Measurements from ENCODE around the gene RAI1.
A peak's percentile ranks its signal among the peaks of the same experiment; 100 is the strongest.

The RAI1 gene

DNA sequence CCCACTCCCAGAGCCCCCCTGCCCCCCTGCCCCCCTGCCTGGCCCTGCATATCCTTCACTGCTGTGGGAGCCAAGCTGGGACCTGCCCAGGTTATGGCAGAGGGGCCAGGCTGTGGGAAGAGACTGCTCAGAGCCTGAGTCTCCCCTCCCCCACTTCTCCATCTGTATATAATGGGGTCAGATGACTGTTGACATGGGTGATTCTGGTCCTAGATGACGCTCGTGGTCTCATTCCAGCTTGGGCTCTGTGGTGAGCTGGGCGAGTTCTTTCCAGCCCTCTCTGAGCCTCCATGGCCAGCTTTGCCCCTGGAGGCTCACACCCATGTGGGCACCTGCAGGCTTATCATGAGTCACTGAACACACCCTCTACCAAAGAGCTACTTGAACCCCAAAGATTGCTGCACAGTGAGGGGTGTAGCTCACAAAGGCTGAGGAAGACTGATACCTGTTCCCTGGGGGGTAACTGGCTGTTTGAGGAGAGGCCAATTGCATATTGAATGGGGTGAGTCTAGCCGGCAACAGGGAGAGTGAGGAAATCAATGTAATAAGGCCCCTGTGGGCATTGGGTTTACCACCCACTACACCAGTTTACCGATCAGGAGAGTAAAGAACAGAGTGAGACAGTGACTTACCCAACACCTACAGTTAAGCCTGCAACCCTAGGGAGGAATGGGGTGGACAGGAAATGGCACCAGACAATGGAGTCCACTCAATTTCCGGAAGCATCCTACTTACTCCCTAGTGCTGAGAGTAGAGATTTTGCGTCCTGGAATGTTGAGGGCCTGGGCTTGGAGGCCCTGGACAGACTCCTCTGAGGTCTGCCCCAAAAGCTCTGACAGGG, 159.7 kb downstream of the RAI1 start:
- peak overlapping the region; percentile 29 for H3K4me3 ChIP-seq (ENCODE audit: extremely low read depth, insufficient read depth, low read length, poor library complexity, severe bottlenecking)
- 66 to 76% methylated on average over 3 to 5 of the region's 7 CpGs for WGBS, 2 experiments (ENCODE audit: insufficient coverage in 2 of 2)
- peak overlapping the region; percentile 92 for H3K27ac ChIP-seq (ENCODE audit: low read depth, low read length, severe bottlenecking)

GRCh38 chr17:17841601-17842025, 160.4 kb downstream of the RAI1 start:
- Histone ChIP-seq H3K4me1 (ENCODE audit: control insufficient read depth, insufficient read depth, low read length, poor library complexity, severe bottlenecking) (peaks cover 33% of the 10 kb centered on the region), H3K4me3 (ENCODE audit: extremely low read depth, insufficient read depth, low read length, poor library complexity, severe bottlenecking) (no peak overlapping the region), H3K9me3 (ENCODE audit: control insufficient read depth, low read length) (no peaks in the 10 kb centered on the region), H3K27ac (ENCODE audit: low read depth, low read length, severe bottlenecking) (peak overlapping the region; percentile 92), H3K36me3 (ENCODE audit: control insufficient read depth, insufficient read depth, low read length) (no peaks in the 10 kb centered on the region)
- WGBS, 2 experiments (ENCODE audit: insufficient coverage in 2 of 2), result 83 to 88% methylated on average over 1 of the region's 1 CpG

More for the DNA sequence above, 159.7 kb downstream of the RAI1 start:
- peaks cover 33% of the 10 kb centered on the region for H3K4me1 ChIP-seq (ENCODE audit: control insufficient read depth, insufficient read depth, low read length, poor library complexity, severe bottlenecking)
- no peaks in the 10 kb centered on the region for H3K9me3 ChIP-seq (ENCODE audit: control insufficient read depth, low read length)
- H3K36me3 ChIP-seq (ENCODE audit: control insufficient read depth, insufficient read depth, low read length), result no peaks in the 10 kb centered on the region

GRCh38 chr17:17842111-17842876, 161.0 kb downstream of the RAI1 start:
- H3K9me3 ChIP-seq (ENCODE audit: control insufficient read depth, low read length), result no peaks in the 10 kb centered on the region
- no peaks in the 10 kb centered on the region for H3K36me3 ChIP-seq (ENCODE audit: control insufficient read depth, insufficient read depth, low read length)
- peak overlapping the region; percentile 92 for H3K27ac ChIP-seq (ENCODE audit: low read depth, low read length, severe bottlenecking)
- peaks cover 29% of the 10 kb centered on the region for H3K4me1 ChIP-seq (ENCODE audit: control insufficient read depth, insufficient read depth, low read length, poor library complexity, severe bottlenecking)
- 81 to 88% methylated on average over 6 to 9 of the region's 9 CpGs for WGBS, 2 experiments (ENCODE audit: insufficient coverage in 2 of 2)
- no peak overlapping the region for H3K4me3 ChIP-seq (ENCODE audit: extremely low read depth, insufficient read depth, low read length, poor library complexity, severe bottlenecking)

DNA sequence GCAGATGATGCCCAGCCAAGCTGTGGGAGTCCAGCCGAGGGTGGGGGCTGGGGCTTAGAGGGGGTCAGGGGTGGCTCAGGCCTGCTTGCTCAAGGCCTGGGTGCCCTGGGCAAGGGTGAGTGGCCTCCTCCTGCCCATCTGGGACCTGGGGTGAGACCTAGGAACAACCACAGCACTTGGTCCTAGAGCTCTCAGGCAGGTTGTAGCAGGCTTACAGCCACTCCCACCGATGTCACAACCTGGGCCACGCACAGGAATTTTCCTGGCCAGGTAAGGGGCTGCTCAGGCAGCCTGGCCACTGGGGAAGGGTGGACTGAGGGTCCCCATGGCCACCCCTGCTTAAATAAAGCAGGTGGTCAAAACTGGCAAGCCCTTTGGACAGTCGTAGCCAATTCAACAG, 161.8 kb downstream of the RAI1 start:
- 92 to 100% methylated on average over 2 to 3 of the region's 4 CpGs for WGBS, 2 experiments (ENCODE audit: insufficient coverage in 2 of 2)
- Histone ChIP-seq H3K36me3 (ENCODE audit: control insufficient read depth, insufficient read depth, low read length) (no peaks in the 10 kb centered on the region), H3K27ac (ENCODE audit: low read depth, low read length, severe bottlenecking) (no peak overlapping the region), H3K4me3 (ENCODE audit: extremely low read depth, insufficient read depth, low read length, poor library complexity, severe bottlenecking) (no peak overlapping the region), H3K9me3 (ENCODE audit: control insufficient read depth, low read length) (no peaks in the 10 kb centered on the region), H3K4me1 (ENCODE audit: control insufficient read depth, insufficient read depth, low read length, poor library complexity, severe bottlenecking) (peaks cover 24% of the 10 kb centered on the region)

DNA sequence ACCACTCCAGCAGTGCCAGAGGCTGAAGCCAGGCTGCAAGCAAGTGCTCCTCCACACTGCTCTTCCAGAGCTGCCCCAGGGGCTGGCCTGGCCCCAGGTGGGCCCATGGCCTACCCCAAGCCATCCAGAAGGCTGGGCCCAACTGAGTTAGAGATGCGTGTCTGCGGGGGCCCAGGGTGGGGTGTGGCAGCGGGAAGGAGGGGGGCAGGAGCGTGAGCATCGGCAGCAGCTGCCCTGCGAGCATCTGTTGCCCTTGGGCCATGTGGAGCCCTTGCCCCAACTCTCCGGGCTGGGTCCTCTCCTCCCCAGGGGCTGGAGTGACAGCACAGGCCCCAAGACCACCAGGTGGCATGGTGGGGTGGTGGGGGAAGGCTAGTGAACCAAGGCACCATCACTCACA, 162.8 kb downstream of the RAI1 start:
- Histone ChIP-seq H3K36me3 (ENCODE audit: control insufficient read depth, insufficient read depth, low read length) (no peaks in the 10 kb centered on the region), H3K4me3 (ENCODE audit: extremely low read depth, insufficient read depth, low read length, poor library complexity, severe bottlenecking) (no peak overlapping the region), H3K9me3 (ENCODE audit: control insufficient read depth, low read length) (no peaks in the 10 kb centered on the region), H3K27ac (ENCODE audit: low read depth, low read length, severe bottlenecking) (no peak overlapping the region), H3K4me1 (ENCODE audit: control insufficient read depth, insufficient read depth, low read length, poor library complexity, severe bottlenecking) (peaks cover 21% of the 10 kb centered on the region)
- 86 to 88% methylated on average over 1 to 6 of the region's 7 CpGs for WGBS, 2 experiments (ENCODE audit: insufficient coverage in 2 of 2)

GRCh38 chr17:17844500-17844899, 163.2 kb downstream of the RAI1 start:
- Histone ChIP-seq H3K4me1 (ENCODE audit: control insufficient read depth, insufficient read depth, low read length, poor library complexity, severe bottlenecking) (peaks cover 21% of the 10 kb centered on the region), H3K9me3 (ENCODE audit: control insufficient read depth, low read length) (no peaks in the 10 kb centered on the region), H3K4me3 (ENCODE audit: extremely low read depth, insufficient read depth, low read length, poor library complexity, severe bottlenecking) (no peak overlapping the region), H3K27ac (ENCODE audit: low read depth, low read length, severe bottlenecking) (no peak overlapping the region), H3K36me3 (ENCODE audit: control insufficient read depth, insufficient read depth, low read length) (no peaks in the 10 kb centered on the region)
- 86 to 96% methylated on average over 3 of the region's 6 CpGs for WGBS, 2 experiments (ENCODE audit: insufficient coverage in 2 of 2)

DNA sequence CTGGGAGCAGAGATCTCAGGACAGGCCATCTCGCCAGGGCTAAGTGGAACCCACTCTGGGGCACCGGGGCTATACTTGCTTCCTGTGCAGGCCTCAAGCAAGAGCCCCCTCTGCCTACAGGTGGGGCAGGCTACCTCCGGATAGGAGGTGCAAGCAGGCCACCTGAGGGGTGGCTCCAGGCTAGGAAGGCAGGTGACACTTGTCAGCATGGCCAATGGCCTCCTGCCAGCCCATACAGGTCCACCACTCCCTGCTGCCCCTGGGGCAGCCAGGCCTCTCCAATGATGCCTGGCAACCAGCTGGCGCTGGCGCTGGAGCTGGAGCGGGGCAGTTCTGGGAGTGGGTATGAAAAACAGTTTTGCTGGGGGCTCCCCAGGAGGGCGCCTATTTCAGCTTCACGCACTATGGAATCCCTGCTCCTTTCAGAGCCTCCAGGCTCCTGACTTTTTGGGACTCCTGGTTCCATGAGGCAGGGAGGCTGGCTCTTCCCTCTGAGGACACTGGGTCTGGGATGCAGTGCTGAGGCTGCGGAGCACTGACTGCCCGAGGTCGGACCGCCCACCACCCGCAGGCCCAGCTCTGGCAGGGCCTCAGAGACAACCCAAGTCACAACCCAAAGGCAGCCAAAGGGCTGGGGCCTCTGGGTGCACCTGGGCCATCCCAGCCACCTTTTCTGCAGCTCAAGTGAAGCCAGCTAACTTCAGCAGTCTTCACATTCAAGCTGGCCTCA, 164.0 kb downstream of the RAI1 start:
- Histone ChIP-seq H3K4me3 (ENCODE audit: extremely low read depth, insufficient read depth, low read length, poor library complexity, severe bottlenecking) (no peak overlapping the region), H3K27ac (ENCODE audit: low read depth, low read length, severe bottlenecking) (no peak overlapping the region)
- 92 to 93% methylated on average over 8 to 12 of the region's 13 CpGs for WGBS, 2 experiments (ENCODE audit: insufficient coverage in 2 of 2)

DNA sequence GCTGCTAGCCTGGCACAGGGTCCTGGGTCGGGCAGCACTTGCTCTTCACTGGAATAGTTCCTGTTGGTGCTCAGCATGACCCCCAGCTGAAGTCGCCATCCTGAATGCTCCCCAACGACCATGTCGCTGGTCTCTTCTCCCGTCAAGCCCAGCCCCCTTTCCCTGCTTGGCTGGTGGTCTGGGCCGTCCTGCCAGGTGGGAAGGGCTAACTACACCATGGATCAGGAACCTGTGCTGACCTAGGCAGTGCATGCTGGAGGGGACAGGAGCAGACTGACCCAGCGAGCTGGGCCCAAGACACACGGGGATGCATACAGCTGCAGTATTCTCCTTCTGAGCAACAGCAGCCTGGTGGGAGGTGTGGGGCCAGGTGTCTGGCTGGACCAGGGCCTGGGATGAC, 164.7 kb downstream of the RAI1 start:
- Histone ChIP-seq H3K4me3 (ENCODE audit: extremely low read depth, insufficient read depth, low read length, poor library complexity, severe bottlenecking) (no peak overlapping the region), H3K9me3 (ENCODE audit: control insufficient read depth, low read length) (no peaks in the 10 kb centered on the region), H3K36me3 (ENCODE audit: control insufficient read depth, insufficient read depth, low read length) (no peaks in the 10 kb centered on the region), H3K27ac (ENCODE audit: low read depth, low read length, severe bottlenecking) (no peak overlapping the region), H3K4me1 (ENCODE audit: control insufficient read depth, insufficient read depth, low read length, poor library complexity, severe bottlenecking) (peaks cover 22% of the 10 kb centered on the region)
- 73 to 89% methylated on average over 7 of the region's 8 CpGs for WGBS, 2 experiments (ENCODE audit: insufficient coverage in 2 of 2)

More for the DNA sequence above, 164.0 kb downstream of the RAI1 start:
- Histone ChIP-seq H3K9me3 (ENCODE audit: control insufficient read depth, low read length) (no peaks in the 10 kb centered on the region), H3K4me1 (ENCODE audit: control insufficient read depth, insufficient read depth, low read length, poor library complexity, severe bottlenecking) (peaks cover 23% of the 10 kb centered on the region), H3K36me3 (ENCODE audit: control insufficient read depth, insufficient read depth, low read length) (no peaks in the 10 kb centered on the region)

GRCh38 chr17:17846645-17847044, 165.4 kb downstream of the RAI1 start:
- no peaks in the 10 kb centered on the region for H3K9me3 ChIP-seq (ENCODE audit: control insufficient read depth, low read length)
- no peak overlapping the region for H3K27ac ChIP-seq (ENCODE audit: low read depth, low read length, severe bottlenecking)
- H3K4me1 ChIP-seq (ENCODE audit: control insufficient read depth, insufficient read depth, low read length, poor library complexity, severe bottlenecking), result peaks cover 16% of the 10 kb centered on the region
- no peaks in the 10 kb centered on the region for H3K36me3 ChIP-seq (ENCODE audit: control insufficient read depth, insufficient read depth, low read length)
- WGBS, 2 experiments (ENCODE audit: insufficient coverage in 2 of 2), result 96 to 97% methylated on average over 4 to 6 of the region's 8 CpGs
- no peak overlapping the region for H3K4me3 ChIP-seq (ENCODE audit: extremely low read depth, insufficient read depth, low read length, poor library complexity, severe bottlenecking)

DNA sequence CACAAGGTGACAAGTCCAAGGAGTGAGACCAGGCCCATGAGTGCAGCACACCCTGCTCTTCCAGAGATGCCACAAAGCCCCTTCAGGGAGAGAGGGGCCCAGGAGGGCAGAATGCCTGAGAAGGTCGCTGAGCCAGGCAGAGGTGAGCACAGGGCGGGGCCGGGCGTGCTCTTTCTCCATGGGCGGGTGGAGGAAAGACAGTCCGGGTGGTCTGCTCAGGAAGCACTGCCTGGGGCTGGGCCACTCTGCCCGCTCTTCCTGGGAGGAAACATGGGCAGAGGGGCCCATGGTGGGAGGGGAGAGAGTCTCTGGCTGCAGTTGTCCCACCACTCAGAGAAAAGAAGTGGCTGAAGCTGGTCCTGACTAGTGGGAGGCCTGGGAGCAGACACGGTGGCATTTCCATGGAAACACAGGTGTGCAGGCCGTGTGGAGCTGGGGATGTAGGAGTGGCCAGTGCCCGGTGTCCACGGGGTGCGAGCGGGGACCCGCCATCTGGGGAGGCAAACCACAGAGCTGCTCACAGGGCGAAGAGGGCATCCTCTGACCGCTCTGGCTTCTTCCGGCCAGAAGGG, 165.9 kb downstream of the RAI1 start:
- Histone ChIP-seq H3K36me3 (ENCODE audit: control insufficient read depth, insufficient read depth, low read length) (no peaks in the 10 kb centered on the region), H3K27ac (ENCODE audit: low read depth, low read length, severe bottlenecking) (no peak overlapping the region), H3K9me3 (ENCODE audit: control insufficient read depth, low read length) (no peaks in the 10 kb centered on the region), H3K4me3 (ENCODE audit: extremely low read depth, insufficient read depth, low read length, poor library complexity, severe bottlenecking) (no peak overlapping the region), H3K4me1 (ENCODE audit: control insufficient read depth, insufficient read depth, low read length, poor library complexity, severe bottlenecking) (peaks cover 10% of the 10 kb centered on the region)
- WGBS, 2 experiments (ENCODE audit: insufficient coverage in 2 of 2), result 82 to 85% methylated on average over 10 to 17 of the region's 17 CpGs
